Activated gamma-delta T cell treated with Interleukin-2 at 50 U/mL for 16 hours (primary cell): Measurements from ENCODE around the gene TYW5.

ENCODE experiments used
- DNase-seq: peaks from one replicate; pipeline ENCODE4 v3.0.0-alpha.2; 2020

The TYW5 gene

GRCh38 chr2:199973703-199974102 is 18.4 kb upstream of the TYW5 start:
- DNase-seq = no peak

DNA sequence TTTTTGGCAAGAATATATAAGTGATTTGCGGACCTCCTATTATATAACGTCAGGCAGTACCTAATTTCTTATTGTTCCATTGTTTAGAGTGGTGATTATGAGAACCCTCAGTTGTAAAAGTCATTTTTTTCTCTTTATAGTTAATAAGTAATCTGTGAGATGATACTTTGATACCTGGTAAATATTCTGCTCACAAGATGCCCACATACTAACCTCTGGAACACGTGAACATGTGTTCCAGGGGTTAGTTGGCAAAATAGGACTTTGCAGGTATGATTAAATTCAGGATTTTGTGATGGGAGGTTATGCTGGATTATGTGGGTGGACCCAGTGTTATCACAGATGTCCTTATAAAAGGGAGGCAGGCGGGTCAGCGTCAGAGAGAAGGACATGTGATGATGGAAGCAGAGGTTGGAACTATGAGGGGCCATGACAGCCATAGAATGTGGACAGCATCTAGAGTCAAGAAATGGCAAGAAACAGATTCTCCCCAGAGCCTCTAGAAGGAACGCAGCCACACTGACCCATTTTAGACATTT is 16.9 kb upstream of the TYW5 start:
- no peak for DNase-seq

DNA sequence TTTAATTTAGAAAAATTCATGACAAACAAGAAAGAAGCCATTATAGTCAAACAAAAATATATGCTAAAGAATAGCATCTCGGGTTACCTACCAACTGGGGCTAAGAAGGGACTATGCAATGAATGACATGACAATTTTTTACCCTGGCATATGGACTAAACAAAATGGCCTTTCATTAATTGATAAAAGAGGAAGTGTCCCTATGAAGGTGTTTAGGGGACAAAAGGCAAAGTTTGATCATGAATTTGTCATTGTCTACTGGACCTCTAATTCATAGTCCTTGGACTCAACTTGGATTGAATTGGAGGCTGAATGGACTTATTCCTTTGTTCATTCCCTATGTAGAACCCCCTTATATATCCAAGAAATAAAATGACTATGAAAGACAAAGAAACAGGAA is 12.8 kb upstream of the TYW5 start:
- no peak for DNase-seq

DNA sequence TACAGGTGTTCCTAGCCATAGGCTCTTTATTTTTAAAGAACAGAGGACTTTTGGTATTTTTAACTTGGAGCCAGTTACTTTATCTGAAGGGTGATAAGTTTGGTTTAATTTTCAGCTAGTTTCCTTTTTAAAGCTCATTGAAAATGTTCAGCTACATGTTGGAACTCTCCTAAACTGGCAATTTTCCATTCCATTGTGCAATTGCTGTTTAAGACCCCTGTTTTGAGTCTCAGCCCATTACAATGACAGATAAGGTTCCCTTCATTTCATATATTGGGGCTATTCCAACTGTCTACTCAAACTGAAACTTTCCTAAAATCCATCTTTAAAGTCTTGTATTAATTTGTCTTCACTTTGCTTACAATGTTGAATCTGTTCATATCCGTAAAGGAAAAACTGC is 11.7 kb upstream of the TYW5 start:
- no peak for DNase-seq

DNA sequence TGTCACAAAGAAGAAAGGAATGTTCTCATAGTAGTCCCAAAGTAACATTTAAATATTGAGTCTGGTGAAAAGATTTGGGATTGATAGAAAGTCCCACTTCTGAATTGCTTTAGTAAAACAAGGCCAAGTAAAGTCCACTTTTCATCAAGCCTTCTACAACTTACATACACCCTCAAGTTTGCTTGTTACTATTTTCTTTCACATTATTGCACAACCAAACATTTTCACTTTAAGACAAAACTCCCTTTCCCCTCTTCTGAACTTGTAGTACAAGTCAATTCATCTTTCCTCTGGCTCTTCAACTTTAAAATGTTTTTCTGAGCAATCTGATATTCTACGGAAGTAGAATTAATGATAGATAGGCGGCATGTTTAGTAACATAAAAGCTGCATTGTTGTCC is 11.1 kb upstream of the TYW5 start:
- DNase-seq = no peak

DNA sequence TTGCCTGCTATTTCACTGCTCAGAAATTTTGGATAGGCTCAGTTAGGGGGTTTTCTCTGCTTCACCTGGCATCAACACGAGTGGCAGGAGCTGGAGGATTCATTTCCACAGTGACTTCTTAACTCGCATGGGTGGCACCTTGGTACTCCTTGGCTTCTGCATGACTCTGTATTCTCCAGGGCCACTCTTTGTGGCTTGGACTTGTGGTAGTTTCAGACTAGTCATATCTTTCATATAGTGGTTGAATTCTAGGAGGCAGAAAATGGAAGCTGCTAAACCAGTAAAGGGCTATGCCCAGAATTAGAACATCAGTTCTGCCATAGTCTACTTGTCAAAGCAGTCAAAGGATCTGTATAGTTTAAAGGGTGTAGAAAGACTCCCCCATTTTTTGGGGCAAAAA is 6.9 kb upstream of the TYW5 start:
- DNase-seq = no peak

DNA sequence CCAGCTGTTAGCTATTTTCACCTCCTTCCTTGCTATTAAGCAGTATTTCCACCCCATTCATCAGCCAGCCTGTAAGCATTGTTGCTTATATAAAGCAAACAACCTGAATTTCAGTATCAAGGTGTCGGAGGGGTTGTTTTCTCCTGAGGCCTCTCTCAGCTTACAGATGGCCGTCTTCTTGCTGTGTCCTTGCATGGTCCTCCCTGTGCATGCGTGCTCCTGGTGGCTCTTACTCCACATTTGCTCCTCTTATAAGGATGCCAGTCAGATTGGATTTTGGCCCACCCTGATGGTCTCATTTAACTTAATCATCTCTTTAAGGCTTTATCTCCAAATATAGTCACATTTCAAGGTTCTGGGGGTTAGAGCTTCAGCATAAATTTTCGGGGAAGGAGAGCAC is 2.7 kb upstream of the TYW5 start:
- DNase-seq = no peak

GRCh38 chr2:199956062-199956380 is 730 bp upstream of the TYW5 start:
- no peak for DNase-seq

- DNase-seq = no peak
Observed at GRCh38 chr2:199955007-199955338, 318 bp downstream of the TYW5 start.

- no peak for DNase-seq
Observed at GRCh38 chr2:199951023-199951422, 4.3 kb downstream of the TYW5 start.

DNA sequence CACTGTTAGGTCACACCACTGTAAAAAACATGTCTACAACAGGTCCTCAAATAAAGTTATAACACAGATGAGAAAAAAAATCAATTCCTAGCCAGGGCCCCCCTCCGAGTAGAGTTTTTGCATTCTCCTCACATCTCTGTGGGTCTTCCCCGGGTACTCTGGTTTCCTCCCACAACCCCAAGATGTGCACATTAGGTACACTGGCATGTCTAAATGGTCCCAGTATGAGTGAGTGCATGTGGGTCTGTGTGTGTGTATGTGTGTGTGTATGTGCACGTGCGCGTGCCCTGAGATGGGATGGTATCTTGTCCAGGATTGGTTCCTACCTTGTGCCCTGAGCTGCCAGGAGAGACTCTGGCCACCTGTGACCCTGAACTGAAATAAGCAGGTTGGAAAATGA is 4.9 kb downstream of the TYW5 start:
- DNase-seq = no peak

GRCh38 chr2:199946836-199947235 is 8.5 kb downstream of the TYW5 start:
- DNase-seq = no peak

DNA sequence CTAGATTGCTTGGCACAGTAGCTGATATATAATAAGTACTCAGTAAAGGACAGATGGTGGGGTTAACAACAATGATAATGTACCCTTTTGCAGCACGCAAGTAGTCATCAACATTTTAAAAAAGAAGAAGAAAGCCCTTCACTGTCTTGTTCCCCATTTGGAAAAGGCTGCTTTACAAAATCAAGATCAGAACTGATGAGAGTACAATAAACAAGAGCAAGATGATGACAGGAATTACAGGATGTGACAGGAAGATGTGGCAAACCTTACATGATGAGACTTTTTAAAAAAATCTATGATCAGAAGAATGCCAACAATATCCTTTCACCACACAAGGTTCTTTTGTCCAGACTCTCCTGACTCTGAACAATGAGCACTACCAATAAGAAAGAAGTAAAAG is 9.1 kb downstream of the TYW5 start:
- no peak for DNase-seq

DNA sequence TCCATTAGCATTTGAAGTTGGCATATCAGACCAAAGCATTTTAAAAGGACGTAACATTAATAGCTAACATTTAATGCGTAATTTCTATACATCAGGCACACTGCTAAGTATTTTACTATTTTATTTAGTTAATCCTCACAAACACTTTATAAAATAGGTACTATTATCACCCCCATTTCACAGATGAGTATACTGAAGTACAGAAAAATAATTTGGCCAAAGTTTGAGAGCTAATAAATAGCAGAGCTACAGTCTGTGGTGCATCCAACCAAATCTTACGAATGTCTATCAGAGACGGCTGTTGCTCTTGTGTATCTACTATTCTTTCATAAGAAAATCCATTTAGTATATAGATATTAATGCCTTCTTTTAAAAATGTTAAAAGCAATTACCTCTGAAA is 11.9 kb downstream of the TYW5 start:
- no peak for DNase-seq

- no peak for DNase-seq
Observed at GRCh38 chr2:199940373-199940772, 14.9 kb downstream of the TYW5 start.

DNA sequence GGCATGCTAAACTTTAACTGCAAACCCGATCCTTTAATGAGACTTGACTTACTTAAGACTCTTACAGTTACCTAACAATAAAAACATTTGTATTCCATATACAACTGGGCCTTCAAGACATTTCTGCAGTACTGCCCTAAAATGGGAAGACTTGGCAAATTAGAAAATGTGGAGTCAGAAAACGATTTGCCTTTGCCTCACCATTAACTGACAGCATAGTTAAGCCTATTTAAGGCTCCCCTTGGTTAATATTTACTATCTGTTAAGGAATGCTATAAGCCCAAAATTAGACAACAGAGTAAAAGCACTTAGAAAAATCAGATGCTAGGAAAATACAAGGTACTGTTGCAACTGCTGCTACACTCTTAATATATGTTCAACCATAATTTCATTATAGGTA is 18.7 kb downstream of the TYW5 start:
- DNase-seq = no peak

- DNase-seq = no peak
Observed at GRCh38 chr2:199933466-199933865, 21.8 kb downstream of the TYW5 start.

DNA sequence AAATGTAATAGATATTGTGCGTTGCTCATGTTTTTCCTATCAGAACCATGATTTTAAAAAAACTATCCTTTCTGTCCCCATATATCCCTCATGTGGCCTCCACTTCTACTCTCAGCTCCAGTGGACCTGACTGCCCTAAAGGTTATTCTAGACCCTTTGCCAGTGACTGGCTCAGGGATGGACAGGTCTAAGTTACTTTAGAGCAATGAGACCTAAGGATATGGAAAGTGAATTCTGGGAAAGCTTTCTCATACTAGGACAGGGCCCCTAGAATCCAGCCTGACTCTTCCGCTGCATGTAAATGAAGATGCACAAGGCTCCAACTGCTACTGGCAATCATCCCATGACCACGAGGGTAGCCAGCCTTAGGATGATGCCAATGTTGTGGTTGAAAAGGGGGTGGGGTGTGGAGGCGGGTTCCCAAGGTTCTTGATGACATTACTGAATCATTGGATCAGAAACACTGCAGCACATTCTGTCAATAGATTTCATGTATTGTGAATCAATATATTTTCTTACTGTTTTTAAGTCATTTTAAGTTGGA is 22.9 kb downstream of the TYW5 start:
- DNase-seq = no peak

GRCh38 chr2:199929262-199929661 is 26.0 kb downstream of the TYW5 start:
- no peak for DNase-seq

DNA sequence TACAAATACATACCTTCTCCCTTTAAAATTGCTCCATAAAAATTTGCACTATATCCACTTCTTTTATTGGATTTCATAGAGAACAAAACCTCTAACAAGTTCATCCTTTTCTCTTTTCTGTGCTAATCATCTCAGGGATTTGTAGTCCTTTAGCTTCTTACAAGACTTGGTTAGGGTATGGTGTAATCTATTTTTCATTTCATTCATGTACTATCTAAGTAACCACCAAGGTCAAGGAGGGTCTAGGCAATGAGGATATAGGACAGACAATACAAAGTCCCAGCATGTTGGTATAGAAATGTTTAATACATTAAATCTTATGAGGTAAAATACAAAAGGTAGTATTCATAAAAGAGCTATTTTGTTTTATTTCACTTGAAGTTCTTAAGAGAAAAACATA is 26.7 kb downstream of the TYW5 start:
- no peak for DNase-seq

- no peak for DNase-seq
Observed at GRCh38 chr2:199928226-199928625, 27.1 kb downstream of the TYW5 start.

- DNase-seq = no peak
Observed at GRCh38 chr2:199926806-199927205, 28.5 kb downstream of the TYW5 start.

DNA sequence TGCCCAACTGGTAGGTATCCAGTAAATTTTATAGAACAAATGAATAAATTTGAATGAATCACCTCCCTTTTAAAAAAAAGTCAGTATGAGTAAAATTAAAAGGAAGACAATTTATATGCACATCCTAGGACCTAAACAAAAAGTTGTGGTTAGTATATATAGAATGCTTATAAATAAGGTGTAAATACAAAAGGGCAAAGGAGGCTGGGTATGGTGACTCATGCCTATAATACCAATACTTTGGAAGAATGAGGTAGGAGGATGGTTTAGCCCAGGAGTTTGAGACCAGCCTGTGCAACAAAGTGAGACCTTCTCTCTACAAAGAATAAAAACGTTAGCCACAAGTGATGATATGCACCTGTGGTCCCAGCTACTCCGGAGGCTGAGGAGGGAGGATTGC is 31.4 kb downstream of the TYW5 start:
- DNase-seq = no peak

- no peak for DNase-seq
Observed at GRCh38 chr2:199922856-199923255, 32.4 kb downstream of the TYW5 start.

DNA sequence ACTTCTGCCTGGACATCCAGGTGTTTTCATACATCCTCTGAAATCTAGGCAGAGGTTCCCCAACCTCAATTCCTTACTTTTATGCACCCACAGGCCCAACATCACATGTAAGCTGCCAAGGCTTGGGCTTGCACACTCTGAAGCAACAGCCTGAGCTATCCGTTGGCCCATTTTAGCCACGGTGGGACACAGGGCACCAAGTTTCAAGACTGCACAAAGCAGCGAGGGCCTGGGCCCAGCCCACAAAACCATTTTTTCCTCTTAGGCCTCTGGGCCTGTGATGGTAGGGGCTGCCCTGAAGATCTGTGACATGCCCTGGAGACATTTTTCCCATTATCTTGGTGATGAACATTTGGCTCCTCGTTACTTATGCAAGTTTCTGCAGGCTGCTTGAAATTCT is 38.3 kb downstream of the TYW5 start:
- no peak for DNase-seq

GRCh38 chr2:199914372-199914958 is 40.8 kb downstream of the TYW5 start:
- no peak for DNase-seq
